ENCODE results near the gene RAPGEF2.
A peak's percentile ranks its signal among the peaks of the same experiment; 100 is the strongest.
"Not testable (repeated sequence)": the region's sequence is repeated elsewhere in the genome, so short reads cannot be mapped to it uniquely, and the experiment has no call there.

RAPGEF2 gene

GRCh38 chr4:159239629-159240028, 136.8 kb downstream of the RAPGEF2 start:
- no peak for DNase-seq (ENCODE audit: low spot score)

- no peak for DNase-seq (ENCODE audit: low spot score)
Measured at GRCh38 chr4:159240046-159240445, 137.2 kb downstream of the RAPGEF2 start.

GRCh38 chr4:159240687-159241086, 137.8 kb downstream of the RAPGEF2 start:
- DNase-seq (ENCODE audit: low spot score), result no peak

- no peak for DNase-seq (ENCODE audit: low spot score)
Measured at GRCh38 chr4:159242427-159242826, 139.5 kb downstream of the RAPGEF2 start.

- DNase-seq (ENCODE audit: low spot score), result peak; percentile 78
Measured at GRCh38 chr4:159248384-159249178, 145.7 kb downstream of the RAPGEF2 start.

GRCh38 chr4:159250751-159251325, 148.0 kb downstream of the RAPGEF2 start:
- DNase-seq (ENCODE audit: low spot score), result no peak

GRCh38 chr4:159251580-159251979, 148.7 kb downstream of the RAPGEF2 start:
- not testable (repeated sequence) for DNase-seq (ENCODE audit: low spot score)

GRCh38 chr4:159252491-159252890, 149.6 kb downstream of the RAPGEF2 start:
- DNase-seq (ENCODE audit: low spot score), result no peak

GRCh38 chr4:159256037-159256436, 153.2 kb downstream of the RAPGEF2 start:
- no peak for DNase-seq (ENCODE audit: low spot score)

- DNase-seq (ENCODE audit: low spot score), result no peak
Measured at GRCh38 chr4:159258889-159259560, 156.1 kb downstream of the RAPGEF2 start.

GRCh38 chr4:159264057-159264456, 161.2 kb downstream of the RAPGEF2 start:
- no peak for DNase-seq (ENCODE audit: low spot score)

GRCh38 chr4:159266981-159267868, 164.3 kb downstream of the RAPGEF2 start:
- peak; percentile 68 for DNase-seq (ENCODE audit: low spot score)

- peak; percentile 74 for DNase-seq (ENCODE audit: low spot score)
Measured at GRCh38 chr4:159267869-159268285, 165.0 kb downstream of the RAPGEF2 start.

GRCh38 chr4:159268607-159269006, 165.7 kb downstream of the RAPGEF2 start:
- DNase-seq (ENCODE audit: low spot score), result peak; percentile 34

GRCh38 chr4:159269116-159269515, 166.2 kb downstream of the RAPGEF2 start:
- no peak for DNase-seq (ENCODE audit: low spot score)

- DNase-seq (ENCODE audit: low spot score), result peak; percentile 40
Measured at GRCh38 chr4:159269956-159270355, 167.1 kb downstream of the RAPGEF2 start.

GRCh38 chr4:159271856-159272255, 169.0 kb downstream of the RAPGEF2 start:
- DNase-seq (ENCODE audit: low spot score), result no peak

GRCh38 chr4:159272273-159273140, 169.6 kb downstream of the RAPGEF2 start:
- DNase-seq (ENCODE audit: low spot score), result peak; percentile 33

GRCh38 chr4:159273141-159273438, 170.2 kb downstream of the RAPGEF2 start:
- no peak for DNase-seq (ENCODE audit: low spot score)

GRCh38 chr4:159273841-159274240, 171.0 kb downstream of the RAPGEF2 start:
- DNase-seq (ENCODE audit: low spot score), result no peak

- no peak for DNase-seq (ENCODE audit: low spot score)
Measured at GRCh38 chr4:159278399-159278798, 175.5 kb downstream of the RAPGEF2 start.
